K562 (cell line): ENCODE measurements around the gene LAMB1. TPM values are rescaled to one million over a fixed set of nuclear protein-coding genes. Genes with fewer than 3 reads are reported as not detected.

Experiments used
- ARID3A ChIP-seq: IDR thresholded peaks from 2 replicates; pipeline ENCODE4 v1.6.1; 2012; ENCODE audit warnings: low read depth, low read length, improper control_type of control experiment, borderline replicate concordance
- CAMTA2 ChIP-seq: fragments of 250-450 bp; sonication (Bioruptor Pico); conservative IDR thresholded peaks from 2 replicates; pipeline ENCODE4 v1.5.1; 2022
- EHMT2 ChIP-seq: fragments of 450-650 bp; IDR thresholded peaks from 2 replicates; pipeline ENCODE4 v1.6.1; 2018; ENCODE audit warnings: antibody characterized with exemption
- MTA3 ChIP-seq: fragments of 450-650 bp; formaldehyde crosslinking; IDR thresholded peaks from 2 replicates; pipeline ENCODE4 v1.6.1; 2017; ENCODE audit warnings: mild to moderate bottlenecking, borderline replicate concordance
- MYC ChIP-seq, 2 experiments: fragments of 250-450 bp in 1 of 2; sonication (Bioruptor Pico) in 1 of 2; IDR thresholded peaks; 2 replicates each; pipeline versions ENCODE4 v1.5.1 to v1.6.1; 2012 to 2021; ENCODE audit warnings: low read depth in 2 of 2, borderline replicate concordance in 1 of 2, improper control_type of control experiment in 1 of 2, low read length in 1 of 2, mild to moderate bottlenecking in 1 of 2, moderate library complexity in 1 of 2
- MYNN ChIP-seq, 2 experiments: sonication (generic); formaldehyde crosslinking in 1 of 2; IDR thresholded peaks; 2 replicates each; pipeline versions ENCODE4 v1.5.0 to v1.6.1; 2016 to 2020; ENCODE audit warnings: antibody characterized with exemption in 1 of 2, missing genetic modification reagents in 1 of 2
- NCOA6 ChIP-seq: fragments of 450-650 bp; IDR thresholded peaks from 2 replicates; pipeline ENCODE4 v1.6.1; 2017; ENCODE audit warnings: mild to moderate bottlenecking
- PRDM10 ChIP-seq: fragments of 450-650 bp; IDR thresholded peaks from 2 replicates; pipeline ENCODE4 v1.6.1; 2018; ENCODE audit not compliant: partially characterized antibody
- RB1 ChIP-seq: fragments of 450-650 bp; IDR thresholded peaks from 2 replicates; pipeline ENCODE4 v1.6.1; 2017; ENCODE audit warnings: low read depth, mild to moderate bottlenecking
- RNF219 ChIP-seq: fragments of 250-450 bp; sonication (Bioruptor Pico); IDR thresholded peaks from 2 replicates; pipeline ENCODE4 v1.5.0; 2022; ENCODE audit warnings: mild to moderate bottlenecking
- SFPQ ChIP-seq: fragments of 200-400 bp; formaldehyde crosslinking; IDR thresholded peaks from 2 replicates; pipeline ENCODE4 v1.6.1; 2017; ENCODE audit warnings: mild to moderate bottlenecking, low read depth, low read length, moderate library complexity
- SMARCB1 ChIP-seq: IDR thresholded peaks from 2 replicates; pipeline ENCODE4 v1.6.1; 2011; ENCODE audit warnings: improper control_type of control experiment, low read depth; ENCODE audit not compliant: insufficient read length
- SRSF3 ChIP-seq: fragments of 200-400 bp; formaldehyde crosslinking; IDR thresholded peaks from 2 replicates; pipeline ENCODE4 v1.6.1; 2016; ENCODE audit warnings: mild to moderate bottlenecking, low read length, moderate library complexity; ENCODE audit not compliant: insufficient read depth
- STAT5A ChIP-seq: IDR thresholded peaks from 2 replicates; pipeline ENCODE4 v1.6.1; 2012; ENCODE audit warnings: low read length, inconsistent platforms, borderline replicate concordance
- ZFP91 ChIP-seq: sonication (generic); formaldehyde crosslinking; IDR thresholded peaks from 2 replicates; pipeline ENCODE4 v1.8.0; 2022; ENCODE audit warnings: mild to moderate bottlenecking, missing genetic modification reagents
- polyA plus RNA-seq, 8 experiments: library from polyadenylated mRNA; depleted of rRNA in 4 of 8; stranded (reverse) in 5 of 8; unstranded in 3 of 8; fragments of >200 nt; fragmentation: Nextera tagmentation in 2 of 8; fragmentation: Illumina TruSeq in 1 of 8; extraction: Ambion mirVana in 2 of 8; extraction: Trizol in 1 of 8; gene quantifications; 2 replicates each; pipeline versions ENCODE4 v1.2.1 to v1.2.3, GENCODE V29; 2011 to 2014; ENCODE audit warnings: inconsistent platforms in 1 of 8, missing spikeins in 1 of 8
- total RNA-seq, 7 experiments: library from RNA; depleted of rRNA in 6 of 7; stranded (reverse); fragments of >200 nt in 6 of 7; fragmentation: Illumina TruSeq in 2 of 7; extraction: Trizol in 2 of 7; gene quantifications; 2 replicates each; pipeline versions ENCODE4 v1.2.1 to v1.2.3, GENCODE V29; 2011 to 2021; ENCODE audit warnings: low replicate concordance in 1 of 7

Gene LAMB1
- total and polyA plus RNA-seq, 9 of the 15 experiments (the other 6 are each of a cell fraction or from before 2014, with no cell fraction given) = 6.0 to 17.7 (median 12.3) TPM

- TF ChIP-seq MTA3 (peak; percentile 34; the same call in 1 of the 2 replicates), SFPQ (no peak), SMARCB1 (peak; percentile 48), RB1 (0 out of 2 replicates have a peak, but pooled peaks have one; percentile 42), CAMTA2 (CRISPR knock-in tag) (no peak), MYC (IDR thresholded peaks at IDR 0.05; ENCODE audit: low read depth, low read length) (peak; percentile 26; the same call in 1 of the 2 replicates), MYC (CRISPR knock-in tag; IDR thresholded peaks at IDR 0.05; ENCODE audit: borderline replicate concordance, low read depth) (no peak), EHMT2 (no peak), PRDM10 (no peak), STAT5A (no peak), ARID3A (peak; percentile 94), RNF219 (no peak), MYNN (IDR thresholded peaks at IDR 0.05) (no peak), MYNN (CRISPR knock-in tag; IDR thresholded peaks at IDR 0.05) (no peak), ZFP91 (CRISPR knock-in tag) (no peak), NCOA6 (no peak), SRSF3 (no peak)
Observed at GRCh38 chr7:107879400-107880035, 123.4 kb downstream of the LAMB1 start (continued).
